Cortex of kidney (tissue), 1 donor: ENCODE data around the gene UBR2.
"Not testable (repeated sequence)": the region's sequence is repeated elsewhere in the genome, so short reads cannot be mapped to it uniquely, and the experiment has no call there.

Experiments
- DNase-seq: peaks from one replicate; lab custom pipeline; 2025; lab: John Stamatoyannopoulos, UW

UBR2 gene

GRCh38 chr6:42555477-42556457, 8.1 kb upstream of the UBR2 start:
- DNase-seq, result no peak

DNA sequence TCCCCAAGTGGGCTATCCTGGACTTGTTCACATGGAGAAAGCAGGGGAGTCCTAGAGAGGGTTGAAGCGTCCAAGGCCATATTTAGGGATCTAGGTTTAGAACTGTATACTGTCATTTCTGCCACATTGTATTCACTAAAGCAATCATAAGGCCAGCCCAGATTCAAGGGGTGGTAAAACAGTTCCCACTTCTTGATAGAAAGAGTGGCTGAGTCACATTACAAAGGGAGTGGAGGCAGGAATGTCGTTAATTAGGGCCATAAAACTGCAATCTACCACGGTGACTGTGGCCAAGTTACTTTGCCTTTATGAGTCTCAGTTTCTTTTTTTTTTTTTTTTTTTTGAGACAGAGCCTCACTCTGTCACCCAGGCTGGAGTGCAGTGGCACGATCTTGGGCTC, 7.4 kb upstream of the UBR2 start:
- no peak for DNase-seq

DNA sequence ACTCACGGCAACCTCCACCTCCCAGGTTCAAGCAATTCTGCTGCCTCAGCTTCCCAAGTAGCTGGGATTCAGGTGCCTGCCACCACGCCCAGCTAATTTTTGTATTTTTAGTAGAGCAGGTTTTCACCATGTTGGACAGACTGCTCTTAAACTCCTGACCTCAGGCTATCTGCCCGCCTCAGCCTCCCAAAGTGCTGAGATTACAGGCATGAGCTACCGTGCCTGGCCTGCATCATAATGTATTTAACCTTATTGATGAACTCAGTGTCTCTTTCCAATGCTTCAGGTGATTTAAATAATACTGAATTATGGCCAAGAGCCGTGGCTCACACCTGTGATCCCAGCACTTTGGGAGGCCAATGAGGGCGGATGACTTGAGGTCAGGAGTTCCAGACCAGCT, 4.6 kb upstream of the UBR2 start:
- DNase-seq, result not testable (repeated sequence)

GRCh38 chr6:42561986-42562385, 1.8 kb upstream of the UBR2 start:
- DNase-seq, result no peak

- no peak for DNase-seq
Observed at GRCh38 chr6:42562788-42563405, 932 bp upstream of the UBR2 start.

- DNase-seq, result no peak
Observed at GRCh38 chr6:42564506-42564825, 637 bp downstream of the UBR2 start.

GRCh38 chr6:42565823-42566613, 2.2 kb downstream of the UBR2 start:
- no peak for DNase-seq

GRCh38 chr6:42566614-42567208, 2.9 kb downstream of the UBR2 start:
- no peak for DNase-seq

DNA sequence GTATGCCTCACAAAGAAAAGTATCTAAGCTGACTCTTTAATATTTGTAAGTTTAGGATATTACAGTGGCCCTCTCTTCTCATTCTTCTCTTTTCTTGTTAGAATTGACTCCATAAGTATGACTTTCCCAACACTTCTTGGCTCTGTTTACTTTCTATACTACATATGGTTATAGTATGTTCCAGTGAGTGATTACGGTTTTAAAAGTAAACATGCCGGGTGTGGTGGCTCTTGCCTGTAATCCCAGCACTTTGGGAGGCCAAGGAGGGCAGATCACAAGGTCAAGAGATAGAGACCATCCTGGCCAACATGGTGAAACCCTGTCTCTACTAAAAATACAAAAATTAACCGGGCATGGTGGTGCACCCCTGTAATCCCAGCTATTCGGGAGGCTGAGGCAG, 3.4 kb downstream of the UBR2 start:
- DNase-seq, result not testable (repeated sequence)

- no peak for DNase-seq
Observed at GRCh38 chr6:42569102-42570028, 5.5 kb downstream of the UBR2 start.

GRCh38 chr6:42571611-42572342, 7.9 kb downstream of the UBR2 start:
- DNase-seq, result no peak

GRCh38 chr6:42572523-42572922, 8.7 kb downstream of the UBR2 start:
- DNase-seq, result no peak

DNA sequence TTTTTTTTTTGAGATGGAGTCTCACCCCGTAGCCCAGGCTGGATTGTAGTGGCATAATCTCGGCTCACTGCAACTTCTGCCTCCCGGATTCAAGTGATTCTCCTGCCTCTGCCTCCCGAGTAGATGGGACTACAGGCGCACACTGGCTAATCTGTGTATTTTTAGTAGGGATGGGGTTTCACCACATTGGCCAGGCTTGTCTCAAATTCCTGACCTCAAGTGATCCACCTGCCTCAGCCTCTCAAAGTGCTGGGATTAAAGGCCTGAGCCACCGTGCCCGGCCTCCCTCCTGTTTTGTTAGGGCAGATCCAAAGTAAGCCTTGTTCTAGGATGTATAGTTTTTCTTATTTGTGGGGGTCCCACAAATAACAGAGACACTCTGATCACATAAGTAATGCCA, 12.7 kb downstream of the UBR2 start:
- not testable (repeated sequence) for DNase-seq

DNA sequence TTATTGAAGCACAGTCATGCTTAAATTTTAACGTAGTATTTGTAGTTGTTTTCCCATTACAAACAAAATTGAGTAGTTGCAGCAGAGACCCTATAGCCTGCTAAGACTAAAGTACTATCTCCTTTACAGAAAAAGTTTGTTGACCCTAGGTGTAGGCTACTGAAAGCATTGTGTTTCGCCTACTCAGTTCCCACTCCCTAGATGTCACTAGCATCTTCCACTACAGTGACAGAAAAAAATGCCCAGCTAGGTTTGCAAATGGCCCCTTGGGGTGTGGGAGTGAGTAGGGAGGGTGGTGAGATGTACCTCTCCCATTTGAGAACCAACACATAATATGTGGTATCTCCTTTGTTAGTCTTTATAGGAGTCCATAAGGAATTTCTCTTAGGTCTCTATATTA, 34.5 kb downstream of the UBR2 start:
- no peak for DNase-seq

- no peak for DNase-seq
Observed at GRCh38 chr6:42599558-42599957, 35.7 kb downstream of the UBR2 start.

DNA sequence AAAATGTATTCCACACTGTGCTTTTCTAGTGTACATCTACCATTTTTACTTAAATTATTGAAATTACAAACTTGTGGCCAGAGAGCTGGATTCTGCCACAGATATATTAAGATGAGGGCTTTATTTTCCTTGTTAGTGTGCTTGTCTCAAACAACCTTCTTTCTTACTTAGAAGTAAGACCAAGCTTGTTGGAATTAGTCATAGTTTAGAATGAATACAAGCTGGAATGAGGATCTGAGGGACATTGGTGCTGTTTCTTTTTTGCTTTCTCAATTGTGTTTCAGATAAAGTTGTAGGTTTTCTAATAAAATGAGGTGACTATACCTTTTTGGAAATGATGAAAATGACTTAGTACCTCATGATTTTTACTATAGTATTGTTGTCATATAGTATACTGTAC, 40.3 kb downstream of the UBR2 start:
- no peak for DNase-seq

DNA sequence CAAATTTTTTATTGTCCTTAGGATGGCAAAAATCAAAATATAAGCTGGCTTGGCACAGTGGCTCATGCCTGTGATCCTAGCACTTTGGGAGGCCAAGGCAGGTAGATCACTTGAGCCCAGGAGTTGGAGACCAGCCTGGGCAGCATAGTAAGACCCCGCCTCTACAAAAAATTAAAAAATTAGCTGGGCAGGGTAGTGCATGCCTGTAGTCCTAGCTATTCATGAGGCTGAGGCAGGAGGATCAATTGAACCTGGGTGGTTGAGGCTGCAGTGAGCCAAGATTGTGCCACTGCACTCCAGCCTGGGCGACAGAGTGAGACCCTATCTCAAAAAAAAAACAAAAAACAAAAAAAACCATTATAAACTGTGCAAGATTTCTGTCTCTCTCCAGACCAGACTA, 40.9 kb downstream of the UBR2 start:
- DNase-seq, result not testable (repeated sequence)

GRCh38 chr6:42610416-42610815, 46.6 kb downstream of the UBR2 start:
- DNase-seq, result no peak

- no peak for DNase-seq
Observed at GRCh38 chr6:42615518-42615917, 51.7 kb downstream of the UBR2 start.

DNA sequence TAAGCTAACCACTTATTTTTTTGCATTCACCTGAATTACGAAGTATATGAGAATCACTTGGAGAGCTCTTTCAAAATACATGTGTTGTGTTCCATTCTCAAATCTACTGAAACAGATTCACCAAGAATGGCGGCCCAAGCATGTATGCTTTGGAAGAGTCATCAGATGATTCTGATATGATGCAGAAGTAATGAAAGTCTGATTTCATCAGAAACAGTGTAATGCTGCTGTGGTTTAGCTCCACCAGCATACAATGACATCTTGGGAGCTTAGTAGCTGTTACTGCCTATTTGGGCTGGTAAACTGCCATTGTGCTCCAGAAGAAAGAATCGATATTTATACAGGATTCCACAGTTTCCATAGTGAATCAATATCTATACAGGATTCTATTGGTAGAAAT, 52.9 kb downstream of the UBR2 start:
- DNase-seq, result no peak

- no peak for DNase-seq
Observed at GRCh38 chr6:42618105-42618504, 54.3 kb downstream of the UBR2 start.
